Stomach (tissue), 9 donors: ENCODE measurements around the gene LEMD3. TPM values are rescaled to one million over a fixed set of nuclear protein-coding genes. Genes with fewer than 3 reads are reported as not detected.
A peak's percentile ranks its signal among the peaks of the same experiment; 100 is the strongest.

ENCODE experiments used
- DNase-seq, 2 donors: peaks; one replicate each; pipeline versions ENCODE4 v3.0.0 to v3.0.0-alpha.2; 2013 to 2019
- H3K27ac ChIP-seq, 5 donors: fragments of 200-600 bp in 4 of 5; sonication (generic) in 4 of 5; one replicate each; pipeline ENCODE4 v1.5.1; 2013 to 2019; ENCODE audit warnings: mild to moderate bottlenecking in 1 of 5, moderate library complexity in 1 of 5
- H3K27me3 ChIP-seq, 3 donors: fragments of 200-600 bp; sonication (generic); one replicate each; pipeline ENCODE4 v1.5.1; 2017 to 2019; ENCODE audit warnings: mixed run types in 1 of 3
- H3K36me3 ChIP-seq, 4 donors: fragments of 200-600 bp; sonication (generic); 1 replicate in 3 of 4; 2 replicates in 1 of 4; pipeline ENCODE4 v1.5.1; 2016 to 2019
- H3K4me1 ChIP-seq, 4 donors: fragments of 200-600 bp; sonication (generic); one replicate each; pipeline ENCODE4 v1.5.1; 2016 to 2019
- H3K4me3 ChIP-seq, 4 donors: fragments of 200-600 bp; sonication (generic) in 3 of 4; one replicate each; pipeline ENCODE4 v1.5.1; 2016 to 2019; ENCODE audit warnings: mild to moderate bottlenecking in 1 of 4
- H3K9me3 ChIP-seq, 4 donors: fragments of 200-600 bp; sonication (generic); one replicate each; pipeline ENCODE4 v1.5.1; 2016 to 2019
- CTCF ChIP-seq, 7 experiments: fragments of 450-650 bp in 4 of 7; fragments of 200-600 bp in 3 of 7; sonication (generic) in 3 of 7; IDR thresholded peaks; one replicate each; pipeline ENCODE4 v1.5.1; 2016 to 2019; ENCODE audit warnings: antibody characterized with exemption in 7 of 7, control low read depth in 2 of 7, mild to moderate bottlenecking in 1 of 7
- EP300 ChIP-seq: sonication (generic); formaldehyde crosslinking; IDR thresholded peaks from one replicate; pipeline ENCODE4 v1.6.1; 2017; ENCODE audit warnings: antibody characterized with exemption
- POLR2A ChIP-seq, 4 donors: fragments of 450-650 bp; IDR thresholded peaks; one replicate each; pipeline ENCODE4 v1.6.1; 2016; ENCODE audit warnings: antibody characterized with exemption in 4 of 4, control low read depth in 2 of 4, mild to moderate bottlenecking in 1 of 4, moderate library complexity in 1 of 4
- POLR2AphosphoS5 ChIP-seq, 3 donors: sonication (generic); formaldehyde crosslinking; IDR thresholded peaks; one replicate each; pipeline ENCODE4 v1.6.1; 2016; ENCODE audit warnings: antibody characterized with exemption in 3 of 3
- WGBS, 5 donors: extraction: QIAGEN DNeasy Blood & Tissue Kit in 3 of 5; methylation state at CpG; one replicate each; pipeline versions ENCODE4 v1.1.5 to v1.1.7; 2013 to 2018; 5-methylcytosine and 5-hydroxymethylcytosine counted together
- intact Hi-C: fragments of 100-400 bp; cut with DNase I; formaldehyde crosslinking; loops from one replicate; pipeline ENCODE4 v1.15.1; 2023; ENCODE audit warnings: low total_unique reads
- polyA plus RNA-seq, 3 donors: library from polyadenylated mRNA; stranded (reverse); fragments of 200-250 nt; gene quantifications; one replicate each; pipeline ENCODE4 v1.2.3, GENCODE V29; 2013
- total RNA-seq, 5 donors: library from RNA; depleted of rRNA; stranded (reverse); fragments of >200 nt; gene quantifications; one replicate each; pipeline versions ENCODE4 v1.1.0 to v1.2.3, GENCODE V29; 2014 to 2016
- donor health status: healthy with polysubstance abuse.
- donor health status: Bipolar disorder and iron deficiency.
- donor health status: healthy.

LEMD3 gene
- total and polyA plus RNA-seq, 8 donors, result 2.7 to 230 (median 18.9) TPM

GRCh38 chr12:65122703-65123102, 46.7 kb upstream of the LEMD3 start:
- no peak overlapping the region for H3K4me3 ChIP-seq
- H3K27ac ChIP-seq, result no peak overlapping the region
- WGBS, 5 donors, result 42 to 62% (median 52%) methylated on average over 5 of the region's 5 CpGs
- peaks cover 5 to 71% (median 29%) of the 10 kb centered on the region in 3 donors for H3K27me3 ChIP-seq
- no peak for TF ChIP-seq POLR2A (IDR thresholded peaks at IDR 0.05)
- TF ChIP-seq EP300, result no peak
- TF ChIP-seq CTCF (IDR thresholded peaks at IDR 0.05), result no peak
- TF ChIP-seq POLR2AphosphoS5 (IDR thresholded peaks at IDR 0.05), result no peak
- H3K4me1 ChIP-seq, result peaks cover 10 to 18% (median 12%) of the 10 kb centered on the region in 4 donors
- H3K9me3 ChIP-seq, result no peaks in the 10 kb centered on the region
- DNase-seq, result no peak
- H3K36me3 ChIP-seq, result no peaks in the 10 kb centered on the region
- intact Hi-C loops, result no loop called here

GRCh38 chr12:65123435-65124063, 45.8 kb upstream of the LEMD3 start:
- Histone ChIP-seq H3K27me3 (peaks cover 5 to 63% (median 26%) of the 10 kb centered on the region in 3 donors), H3K9me3 (no peaks in the 10 kb centered on the region), H3K36me3 (no peaks in the 10 kb centered on the region), H3K4me3 (no peak overlapping the region), H3K4me1 (peaks cover 10 to 18% (median 12%) of the 10 kb centered on the region in 4 donors), H3K27ac (no peak overlapping the region)
- peak in 4 of 7 experiments; percentile 16 to 51 (median 38) for TF ChIP-seq CTCF (IDR thresholded peaks at IDR 0.05)
- no peak for TF ChIP-seq EP300
- intact Hi-C loops, result no loop called here
- 10 to 12% (median 11%) methylated on average over 8 of the region's 8 CpGs for WGBS, 5 donors
- DNase-seq, result peak in 1 of 2 donors; percentile 76

- Histone ChIP-seq H3K27ac (no peak overlapping the region), H3K36me3 (no peaks in the 10 kb centered on the region), H3K4me1 (peaks cover 10 to 18% (median 12%) of the 10 kb centered on the region in 4 donors), H3K27me3 (peaks cover 5 to 46% (median 21%) of the 10 kb centered on the region in 3 donors), H3K4me3 (no peak overlapping the region), H3K9me3 (no peaks in the 10 kb centered on the region)
- intact Hi-C loops, result no loop called here
- no peak for TF ChIP-seq EP300
- no peak for TF ChIP-seq POLR2AphosphoS5 (IDR thresholded peaks at IDR 0.05)
- 19 to 44% (median 35%) methylated on average over 1 of the region's 1 CpG for WGBS, 5 donors
- DNase-seq, result no peak
These were observed 44.1 kb upstream of the LEMD3 start for GRCh38 chr12:65125247-65125646.

- H3K9me3 ChIP-seq, result no peaks in the 10 kb centered on the region
- no peak overlapping the region for H3K27ac ChIP-seq
- DNase-seq, result peak in 1 of 2 donors; percentile 25
- H3K4me1 ChIP-seq, result peaks cover 6 to 14% (median 8%) of the 10 kb centered on the region in 4 donors
- intact Hi-C loops, result no loop called here
- no peak overlapping the region for H3K4me3 ChIP-seq
- H3K27me3 ChIP-seq, result peaks cover 5 to 43% (median 14%) of the 10 kb centered on the region in 3 donors
- TF ChIP-seq CTCF (IDR thresholded peaks at IDR 0.05) (no peak), POLR2A (IDR thresholded peaks at IDR 0.05) (no peak), EP300 (no peak), POLR2AphosphoS5 (IDR thresholded peaks at IDR 0.05) (no peak)
- 61 to 75% (median 65%) methylated on average over 2 of the region's 2 CpGs for WGBS, 5 donors
- no peaks in the 10 kb centered on the region for H3K36me3 ChIP-seq
These were observed 43.4 kb upstream of the LEMD3 start for GRCh38 chr12:65125975-65126374.

GRCh38 chr12:65126482-65126881, 42.9 kb upstream of the LEMD3 start:
- intact Hi-C loops, result no loop called here
- no peaks in the 10 kb centered on the region for H3K9me3 ChIP-seq
- WGBS, 5 donors, result 82 to 86% (median 84%) methylated on average over 5 of the region's 5 CpGs

More at GRCh38 chr12:65126482-65126881, 42.9 kb upstream of the LEMD3 start:
- DNase-seq, result no peak
- no peak for TF ChIP-seq EP300
- no peak for TF ChIP-seq POLR2A (IDR thresholded peaks at IDR 0.05)
- TF ChIP-seq POLR2AphosphoS5 (IDR thresholded peaks at IDR 0.05), result no peak
- H3K4me1 ChIP-seq, result peaks cover 1 to 9% (median 3%) of the 10 kb centered on the region in 4 donors
- H3K36me3 ChIP-seq, result no peaks in the 10 kb centered on the region
- H3K4me3 ChIP-seq, result no peak overlapping the region
- no peak overlapping the region for H3K27ac ChIP-seq
- peaks cover 2 to 38% (median 11%) of the 10 kb centered on the region in 3 donors for H3K27me3 ChIP-seq
